Epithelial cell of proximal tubule (primary cell): ENCODE results near the gene CORO2A. TPM values are rescaled to one million over a fixed set of nuclear protein-coding genes. Genes with fewer than 3 reads are reported as not detected.

ENCODE experiments used
- DNase-seq: peaks from one replicate; pipeline ENCODE4 v3.0.0-alpha.2; 2011; ENCODE audit warnings: low read depth
- H3K4me3 ChIP-seq: 2 replicates; pipeline ENCODE4 v1.5.1; 2011; ENCODE audit warnings: low read depth, mild to moderate bottlenecking, low read length
- total RNA-seq: library from RNA; depleted of rRNA; stranded (reverse); fragments of >200 nt; gene quantifications from 2 replicates; pipeline ENCODE4 v1.2.3, GENCODE V29; 2015
- TF ChIP-seq, protein P1 (sequence below): conservative IDR thresholded peaks from 2 replicates; pipeline ENCODE4 v1.5.1; 2012; ENCODE audit warnings: low read depth, mild to moderate bottlenecking, low read length

Gene CORO2A
- total RNA-seq, 1 donor from 2014 or later: 5.7 TPM

DNA sequence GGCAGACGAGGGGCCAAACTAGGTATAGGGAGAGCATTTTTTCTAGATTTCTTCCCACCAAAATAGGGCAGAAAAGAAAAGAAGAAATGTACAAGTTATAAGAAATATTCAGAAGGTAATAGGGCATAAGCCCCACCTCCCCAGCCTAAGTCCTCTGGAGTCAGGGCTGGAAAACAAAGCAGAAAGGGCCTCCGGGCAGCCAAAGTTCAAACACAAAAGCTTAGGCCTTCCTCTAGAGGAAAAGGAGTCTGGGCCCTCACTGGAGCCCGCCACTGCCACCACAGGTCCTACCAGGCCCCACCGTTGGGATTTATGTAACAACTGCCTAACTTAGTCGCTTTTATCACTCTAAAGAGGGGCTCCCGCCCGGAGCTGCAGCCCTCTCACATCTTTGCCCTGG, 35.4 kb upstream of the CORO2A start:
- TF ChIP-seq, protein P1, sequence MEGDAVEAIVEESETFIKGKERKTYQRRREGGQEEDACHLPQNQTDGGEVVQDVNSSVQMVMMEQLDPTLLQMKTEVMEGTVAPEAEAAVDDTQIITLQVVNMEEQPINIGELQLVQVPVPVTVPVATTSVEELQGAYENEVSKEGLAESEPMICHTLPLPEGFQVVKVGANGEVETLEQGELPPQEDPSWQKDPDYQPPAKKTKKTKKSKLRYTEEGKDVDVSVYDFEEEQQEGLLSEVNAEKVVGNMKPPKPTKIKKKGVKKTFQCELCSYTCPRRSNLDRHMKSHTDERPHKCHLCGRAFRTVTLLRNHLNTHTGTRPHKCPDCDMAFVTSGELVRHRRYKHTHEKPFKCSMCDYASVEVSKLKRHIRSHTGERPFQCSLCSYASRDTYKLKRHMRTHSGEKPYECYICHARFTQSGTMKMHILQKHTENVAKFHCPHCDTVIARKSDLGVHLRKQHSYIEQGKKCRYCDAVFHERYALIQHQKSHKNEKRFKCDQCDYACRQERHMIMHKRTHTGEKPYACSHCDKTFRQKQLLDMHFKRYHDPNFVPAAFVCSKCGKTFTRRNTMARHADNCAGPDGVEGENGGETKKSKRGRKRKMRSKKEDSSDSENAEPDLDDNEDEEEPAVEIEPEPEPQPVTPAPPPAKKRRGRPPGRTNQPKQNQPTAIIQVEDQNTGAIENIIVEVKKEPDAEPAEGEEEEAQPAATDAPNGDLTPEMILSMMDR: no peak
- no peak for DNase-seq
- no peak overlapping the region for H3K4me3 ChIP-seq

DNA sequence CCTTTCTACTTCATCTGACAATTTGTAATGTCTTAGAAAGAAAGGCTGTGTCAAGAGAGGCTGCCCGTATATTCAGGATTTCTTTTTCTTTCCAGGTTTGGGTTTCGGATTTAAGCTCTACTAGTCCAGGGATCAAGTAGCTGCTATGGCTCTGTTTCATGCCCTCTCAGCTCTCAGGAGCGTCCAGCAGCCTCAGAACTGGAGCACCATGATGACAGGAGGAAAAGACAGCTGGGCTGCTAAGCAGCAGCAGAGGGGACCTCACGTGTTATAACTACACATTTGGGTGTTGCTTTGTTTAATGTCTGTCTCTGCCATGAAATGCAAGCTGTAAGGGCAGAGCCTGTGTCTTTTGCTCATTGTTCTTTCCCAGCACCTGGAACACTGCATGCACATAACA, 34.5 kb upstream of the CORO2A start:
- no peak overlapping the region for H3K4me3 ChIP-seq
- TF ChIP-seq, protein P1: no peak
- DNase-seq: no peak

DNA sequence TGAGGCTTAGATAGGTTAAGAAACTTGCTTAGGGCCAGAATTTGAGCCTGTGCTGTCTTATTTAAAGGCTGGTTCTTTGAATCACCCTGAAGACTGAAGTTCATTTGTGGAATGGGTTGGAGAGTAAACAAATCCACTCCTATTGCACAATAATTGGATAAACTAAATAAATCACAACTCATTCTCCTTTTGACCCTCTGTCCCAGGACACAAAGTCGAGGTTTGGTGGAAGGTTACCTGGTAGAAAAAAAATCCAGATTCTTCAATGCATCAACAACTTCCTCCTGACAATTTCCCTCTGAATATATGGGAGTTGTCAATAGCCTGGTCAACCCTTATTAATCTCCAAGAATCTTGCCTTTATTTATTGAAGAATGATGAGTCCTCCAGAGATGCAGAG, 34.1 kb upstream of the CORO2A start:
- TF ChIP-seq, protein P1: no peak
- no peak for DNase-seq
- H3K4me3 ChIP-seq: no peak overlapping the region

DNA sequence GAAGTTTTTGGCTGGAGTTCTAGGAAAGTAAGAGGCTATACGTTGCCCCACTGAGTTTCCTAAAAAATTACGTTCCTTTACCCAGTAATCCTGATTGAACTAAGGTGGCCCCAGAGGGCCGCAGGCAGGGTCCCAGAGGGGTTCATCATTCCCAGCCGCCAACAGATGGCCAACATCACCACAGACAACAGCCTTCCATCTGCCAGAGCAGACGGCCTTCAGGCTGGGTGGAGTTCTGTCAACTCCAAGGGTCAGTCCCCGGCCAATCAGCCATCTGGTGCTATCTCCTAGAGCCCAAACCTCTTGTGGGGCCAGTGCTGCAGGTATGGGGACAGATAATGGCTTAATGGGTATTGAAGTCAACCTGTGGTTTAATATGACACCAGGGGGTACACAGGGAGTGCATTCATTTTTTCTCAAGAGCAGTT, 32.6 kb upstream of the CORO2A start:
- TF ChIP-seq, protein P1: no peak
- no peak overlapping the region for H3K4me3 ChIP-seq
- no peak for DNase-seq

DNA sequence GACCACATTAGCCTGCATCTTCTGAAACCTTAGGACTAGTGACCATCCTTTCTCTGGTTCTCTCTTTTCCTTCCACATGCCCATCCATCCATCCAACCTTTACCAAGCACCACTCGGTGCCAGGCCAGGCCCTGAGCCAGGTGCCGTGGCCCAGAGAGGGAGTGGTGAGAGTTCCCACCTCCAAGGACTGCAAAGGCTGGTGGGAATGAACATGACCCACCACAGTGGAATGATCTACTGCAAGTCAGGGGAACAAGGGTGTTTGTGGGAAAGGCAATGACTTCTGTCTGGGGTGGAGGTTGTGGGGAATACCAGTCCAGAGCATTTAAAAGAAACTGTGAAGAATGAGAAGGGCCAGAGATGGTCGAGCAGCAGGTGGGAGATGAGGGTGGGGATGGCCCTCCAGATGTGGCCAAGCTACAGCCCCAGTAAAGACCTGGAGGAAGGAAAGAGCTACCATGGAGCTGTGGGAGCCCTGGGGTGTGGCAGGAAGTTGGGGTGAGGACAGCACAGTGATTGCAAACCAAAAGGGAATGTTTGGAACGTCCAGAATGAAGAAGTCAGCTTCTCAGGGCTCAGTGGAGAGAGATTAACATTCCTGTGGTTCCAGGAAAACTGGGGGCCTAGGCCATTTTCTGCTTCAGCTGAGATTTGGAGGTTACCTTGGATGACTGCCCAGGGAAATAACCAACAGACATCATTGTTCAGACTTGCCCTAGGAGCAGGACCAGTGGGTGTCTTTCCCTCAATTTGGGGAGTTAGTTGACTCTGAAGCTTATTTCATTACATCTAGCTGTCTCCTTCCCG, 30.7 kb upstream of the CORO2A start:
- TF ChIP-seq, protein P1: no peak
- no peak overlapping the region for H3K4me3 ChIP-seq
- peak; percentile 83 for DNase-seq

DNA sequence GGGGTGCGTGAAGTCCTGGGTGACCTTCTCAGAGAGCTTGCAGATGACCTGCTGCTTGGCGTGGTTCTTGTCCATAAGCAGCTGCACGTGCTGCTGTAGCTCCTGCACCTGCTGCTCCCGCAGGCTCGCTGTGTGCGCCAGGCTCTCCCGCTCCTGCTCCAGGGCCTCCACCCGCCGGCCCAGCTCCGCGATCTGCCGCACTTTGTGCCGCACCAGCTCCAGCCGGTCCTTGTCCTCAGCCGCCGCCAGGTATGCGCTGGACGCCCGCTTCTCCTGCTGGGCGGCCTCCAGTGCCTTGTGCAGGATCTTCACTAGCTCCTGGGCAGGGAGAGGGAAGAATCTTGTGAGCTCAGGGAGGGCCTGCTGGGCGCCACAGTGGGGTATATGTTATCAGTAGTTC, 28.5 kb upstream of the CORO2A start:
- no peak overlapping the region for H3K4me3 ChIP-seq
- DNase-seq: no peak
- TF ChIP-seq, protein P1: no peak
